Spleen (tissue), 11 donors: Measurements from ENCODE around the gene ZMYND19. TPM values are rescaled to one million over a fixed set of nuclear protein-coding genes. Genes with fewer than 3 reads are reported as not detected.
A peak's percentile ranks its signal among the peaks of the same experiment; 100 is the strongest.

Experiments used
- DNase-seq: peaks from one replicate; pipeline ENCODE4 v3.0.0-alpha.2; 2020
- H3K27ac ChIP-seq, 8 donors: fragments of 200-600 bp; sonication (generic) in 7 of 8; 1 replicate in 4 of 8; 2 replicates in 4 of 8; pipeline versions ENCODE4 v1.5.0 to v1.8.0; 2016 to 2021; ENCODE audit warnings: inconsistent platforms in 4 of 8, mild to moderate bottlenecking in 4 of 8, moderate library complexity in 1 of 8
- H3K27me3 ChIP-seq, 7 donors: fragments of 200-600 bp; sonication (generic) in 6 of 7; replicated peaks in 1 of 7; 1 replicate in 4 of 7; 2 replicates in 3 of 7; pipeline versions ENCODE4 v1.5.0 to v1.8.0; 2016 to 2021; ENCODE audit warnings: inconsistent platforms in 3 of 7, mild to moderate bottlenecking in 1 of 7
- H3K36me3 ChIP-seq, 6 donors: fragments of 200-600 bp; sonication (generic) in 5 of 6; 1 replicate in 4 of 6; 2 replicates in 2 of 6; pipeline versions ENCODE4 v1.5.0 to v1.8.0; 2016 to 2021; ENCODE audit warnings: inconsistent platforms in 2 of 6
- H3K4me1 ChIP-seq, 6 donors: fragments of 200-600 bp; sonication (generic) in 5 of 6; 1 replicate in 3 of 6; 2 replicates in 3 of 6; pipeline versions ENCODE4 v1.5.0 to v1.8.0; 2016 to 2021; ENCODE audit warnings: inconsistent platforms in 3 of 6
- H3K4me3 ChIP-seq, 8 donors: fragments of 200-600 bp; sonication (generic) in 7 of 8; 1 replicate in 4 of 8; 2 replicates in 4 of 8; pipeline versions ENCODE4 v1.5.0 to v1.8.0; 2016 to 2021; ENCODE audit warnings: inconsistent platforms in 4 of 8, mild to moderate bottlenecking in 4 of 8, moderate library complexity in 2 of 8
- H3K9me3 ChIP-seq, 8 donors: fragments of 200-600 bp; sonication (generic) in 7 of 8; 1 replicate in 4 of 8; 2 replicates in 4 of 8; pipeline versions ENCODE4 v1.5.0 to v1.8.0; 2016 to 2021; ENCODE audit warnings: inconsistent platforms in 4 of 8
- CTCF ChIP-seq, 11 experiments: fragments of 200-600 bp in 7 of 11; fragments of 450-650 bp in 4 of 11; sonication (generic) in 4 of 11; IDR thresholded peaks in 8 of 11; conservative IDR thresholded peaks in 3 of 11; 1 replicate in 7 of 11; 2 replicates in 4 of 11; pipeline versions ENCODE4 v1.4.0 to v1.8.0; 2016 to 2021; ENCODE audit warnings: antibody characterized with exemption in 11 of 11, inconsistent platforms in 4 of 11, mild to moderate bottlenecking in 1 of 11
- POLR2A ChIP-seq, 3 donors: fragments of 450-650 bp; IDR thresholded peaks; one replicate each; pipeline ENCODE4 v1.5.1; 2017; ENCODE audit warnings: antibody characterized with exemption in 3 of 3, mild to moderate bottlenecking in 1 of 3
- POLR2AphosphoS5 ChIP-seq, 3 donors: sonication (generic); formaldehyde crosslinking; IDR thresholded peaks; one replicate each; pipeline ENCODE4 v1.5.1; 2017; ENCODE audit warnings: antibody characterized with exemption in 3 of 3
- WGBS, 5 donors: extraction: QIAGEN DNeasy Blood & Tissue Kit in 3 of 5; methylation state at CpG; one replicate each; pipeline versions ENCODE4 v1.1.5 to v1.1.7; 2013 to 2018; 5-methylcytosine and 5-hydroxymethylcytosine counted together
- intact Hi-C: fragments of 100-400 bp; cut with DNase I; formaldehyde crosslinking; loops from one replicate; pipeline ENCODE4 v1.15.0; 2023; ENCODE audit warnings: low total_unique reads
- polyA plus RNA-seq, 3 donors: library from polyadenylated mRNA; stranded (reverse); fragments of 200-250 nt; gene quantifications; one replicate each; pipeline ENCODE4 v1.2.1, GENCODE V29; 2013
- total RNA-seq, 7 donors: library from RNA; depleted of rRNA in 3 of 7; stranded (reverse); fragments of >200 nt in 3 of 7; fragmentation: NEBNext Ultra II Directional in 4 of 7; extraction: Animal tissue kit (Norgen Biotek cat#: 25700) in 4 of 7; gene quantifications; one replicate each; pipeline versions ENCODE4 v1.1.0 to v1.2.1, GENCODE V29; 2016 to 2021
- donor health status: healthy with polysubstance abuse.
- donor health status: DM: no; HTN: no; CAD: no; lungs with moderate emphysema.
- donor health status: DM: no; HTN: no; CAD: no.
- donor health status: Bipolar disorder and iron deficiency.
- donor health status: healthy.
- donor health status: DM: no; HTN: no; CAD: no.
- donor health status: DM: yes; HTN: yes; CAD: no.

Gene ZMYND19
- total and polyA plus RNA-seq, 10 donors: 12.7 to 24.1 (median 16.3) TPM

- peak within 1 kb of the TSS; percentile 78 to 98 (median 94) for H3K4me3 ChIP-seq
- TF ChIP-seq POLR2AphosphoS5 (IDR thresholded peaks at IDR 0.05) (peak; percentile 82 to 90 (median 83)), CTCF (IDR thresholded peaks at IDR 0.05 in 8 of 11, conservative IDR thresholded peaks at IDR 0.05 in 3 of 11) (peak in 1 of 11 experiments; percentile 7), POLR2A (IDR thresholded peaks at IDR 0.05) (peak in 2 of 3 donors; percentile 36 to 44)
- peaks cover 0 to 47% (median 25%) of the 10 kb centered on the region in 6 donors for H3K36me3 ChIP-seq
- H3K4me1 ChIP-seq: peaks cover 29 to 72% (median 58%) of the 10 kb centered on the region in 6 donors
- H3K27ac ChIP-seq: peak within 1 kb of the TSS; percentile 87 to 94 (median 92)
- peak; percentile 96 for DNase-seq
- intact Hi-C loops: no loop called here
- H3K9me3 ChIP-seq: no peaks in the 10 kb centered on the region
- WGBS, 5 donors: 0 to 2% (median 1%) methylated on average over 35 to 94 of the region's 94 CpGs
- H3K27me3 ChIP-seq: no peaks in the 10 kb centered on the region
These were observed 28.1 kb upstream of the ZMYND19 start, which contains the start of gene EHMT1 for GRCh38 chr9:137618105-137619067. TSS of gene EHMT1 (plus strand) at chr9:137619005. CDS start at chr9:137619029, 24 bp downstream.

GRCh38 chr9:137615387-137615871 lies 25.1 kb upstream of the ZMYND19 start:
- Histone ChIP-seq H3K36me3 (peaks cover 0 to 52% (median 29%) of the 10 kb centered on the region in 6 donors), H3K27ac (no peak overlapping the region), H3K27me3 (no peaks in the 10 kb centered on the region), H3K4me3 (no peak overlapping the region), H3K9me3 (no peaks in the 10 kb centered on the region), H3K4me1 (peaks cover 28 to 72% (median 59%) of the 10 kb centered on the region in 6 donors)
- 90 to 98% (median 92%) methylated on average over 7 to 19 of the region's 19 CpGs for WGBS, 5 donors
- TF ChIP-seq CTCF (IDR thresholded peaks at IDR 0.05 in 8 of 11, conservative IDR thresholded peaks at IDR 0.05 in 3 of 11) (no peak), POLR2AphosphoS5 (IDR thresholded peaks at IDR 0.05) (peak in 1 of 3 donors; percentile 44), POLR2A (IDR thresholded peaks at IDR 0.05) (no peak)
- DNase-seq: peak; percentile 76
- intact Hi-C loops: no loop called here

GRCh38 chr9:137614631-137615386 lies 24.5 kb upstream of the ZMYND19 start:
- Histone ChIP-seq H3K36me3 (peaks cover 0 to 52% (median 29%) of the 10 kb centered on the region in 6 donors), H3K27me3 (no peaks in the 10 kb centered on the region), H3K27ac (no peak overlapping the region), H3K9me3 (no peaks in the 10 kb centered on the region), H3K4me1 (peaks cover 22 to 72% (median 53%) of the 10 kb centered on the region in 6 donors), H3K4me3 (no peak overlapping the region)
- intact Hi-C loops: no loop called here
- WGBS, 5 donors: 92 to 95% (median 93%) methylated on average over 13 to 25 of the region's 25 CpGs
- TF ChIP-seq CTCF (IDR thresholded peaks at IDR 0.05 in 8 of 11, conservative IDR thresholded peaks at IDR 0.05 in 3 of 11): no peak
- peak in 2 of 3 donors; percentile 8 to 19 for TF ChIP-seq POLR2AphosphoS5 (IDR thresholded peaks at IDR 0.05)
- peak; percentile 75 for DNase-seq
